ENCODE data around the gene DSP.

DSP gene, protein sequence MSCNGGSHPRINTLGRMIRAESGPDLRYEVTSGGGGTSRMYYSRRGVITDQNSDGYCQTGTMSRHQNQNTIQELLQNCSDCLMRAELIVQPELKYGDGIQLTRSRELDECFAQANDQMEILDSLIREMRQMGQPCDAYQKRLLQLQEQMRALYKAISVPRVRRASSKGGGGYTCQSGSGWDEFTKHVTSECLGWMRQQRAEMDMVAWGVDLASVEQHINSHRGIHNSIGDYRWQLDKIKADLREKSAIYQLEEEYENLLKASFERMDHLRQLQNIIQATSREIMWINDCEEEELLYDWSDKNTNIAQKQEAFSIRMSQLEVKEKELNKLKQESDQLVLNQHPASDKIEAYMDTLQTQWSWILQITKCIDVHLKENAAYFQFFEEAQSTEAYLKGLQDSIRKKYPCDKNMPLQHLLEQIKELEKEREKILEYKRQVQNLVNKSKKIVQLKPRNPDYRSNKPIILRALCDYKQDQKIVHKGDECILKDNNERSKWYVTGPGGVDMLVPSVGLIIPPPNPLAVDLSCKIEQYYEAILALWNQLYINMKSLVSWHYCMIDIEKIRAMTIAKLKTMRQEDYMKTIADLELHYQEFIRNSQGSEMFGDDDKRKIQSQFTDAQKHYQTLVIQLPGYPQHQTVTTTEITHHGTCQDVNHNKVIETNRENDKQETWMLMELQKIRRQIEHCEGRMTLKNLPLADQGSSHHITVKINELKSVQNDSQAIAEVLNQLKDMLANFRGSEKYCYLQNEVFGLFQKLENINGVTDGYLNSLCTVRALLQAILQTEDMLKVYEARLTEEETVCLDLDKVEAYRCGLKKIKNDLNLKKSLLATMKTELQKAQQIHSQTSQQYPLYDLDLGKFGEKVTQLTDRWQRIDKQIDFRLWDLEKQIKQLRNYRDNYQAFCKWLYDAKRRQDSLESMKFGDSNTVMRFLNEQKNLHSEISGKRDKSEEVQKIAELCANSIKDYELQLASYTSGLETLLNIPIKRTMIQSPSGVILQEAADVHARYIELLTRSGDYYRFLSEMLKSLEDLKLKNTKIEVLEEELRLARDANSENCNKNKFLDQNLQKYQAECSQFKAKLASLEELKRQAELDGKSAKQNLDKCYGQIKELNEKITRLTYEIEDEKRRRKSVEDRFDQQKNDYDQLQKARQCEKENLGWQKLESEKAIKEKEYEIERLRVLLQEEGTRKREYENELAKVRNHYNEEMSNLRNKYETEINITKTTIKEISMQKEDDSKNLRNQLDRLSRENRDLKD (N-terminal part only)

DNA sequence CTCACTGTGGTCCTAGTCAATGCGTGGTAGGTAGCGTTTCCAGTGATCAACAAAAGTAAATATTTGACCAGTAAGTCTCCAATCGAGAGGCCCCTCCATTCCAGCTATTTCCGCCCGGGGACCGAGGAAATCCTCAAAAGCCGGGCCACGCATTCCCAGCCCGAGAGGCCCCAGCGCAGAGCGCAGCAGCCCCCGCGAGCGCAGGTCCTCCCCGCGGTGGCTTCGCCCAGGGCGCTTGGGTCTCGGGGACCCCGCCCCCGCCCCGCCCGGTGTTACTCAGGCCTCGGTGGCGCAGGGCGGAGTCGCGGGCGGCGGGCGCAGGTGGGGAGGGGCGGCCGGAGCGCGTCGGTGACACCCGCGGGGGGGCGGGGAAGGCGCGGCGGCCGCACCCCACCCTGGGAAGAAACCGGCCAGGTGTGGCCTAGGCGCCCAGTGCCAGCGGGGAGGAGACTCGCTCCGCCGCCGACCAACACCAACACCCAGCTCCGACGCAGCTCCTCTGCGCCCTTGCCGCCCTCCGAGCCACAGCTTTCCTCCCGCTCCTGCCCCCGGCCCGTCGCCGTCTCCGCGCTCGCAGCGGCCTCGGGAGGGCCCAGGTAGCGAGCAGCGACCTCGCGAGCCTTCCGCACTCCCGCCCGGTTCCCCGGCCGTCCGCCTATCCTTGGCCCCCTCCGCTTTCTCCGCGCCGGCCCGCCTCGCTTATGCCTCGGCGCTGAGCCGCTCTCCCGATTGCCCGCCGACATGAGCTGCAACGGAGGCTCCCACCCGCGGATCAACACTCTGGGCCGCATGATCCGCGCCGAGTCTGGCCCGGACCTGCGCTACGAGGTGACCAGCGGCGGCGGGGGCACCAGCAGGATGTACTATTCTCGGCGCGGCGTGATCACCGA lies at the start of gene DSP:
TSS of gene DSP (plus strand) at position 497 of the 890 bp plus-strand sequence. CDS start at position 742, 245 bp downstream.
- DNase-seq (ENCODE audit: low read depth, low spot score), result no peak
- peak within 1 kb of the TSS; percentile 71 for H3K4me3 ChIP-seq (ENCODE audit: insufficient read length, low read depth)
- H3K27me3 ChIP-seq (ENCODE audit: insufficient read depth, insufficient read length), result no peaks in the 10 kb centered on the region
- TF ChIP-seq SUZ12 (IDR thresholded peaks at IDR 0.05; ENCODE audit: extremely low read depth, insufficient read depth, insufficient read length), result no peak
- TF ChIP-seq YY1 (IDR thresholded peaks at IDR 0.05; ENCODE audit: insufficient read depth, insufficient read length), result no peak
- no peak for TF ChIP-seq ZNF274 (IDR thresholded peaks at IDR 0.05; ENCODE audit: low read depth, low read length)
- peak within 1 kb of the TSS; percentile 92 for H3K9ac ChIP-seq (ENCODE audit: insufficient read length, low read depth)
- no peaks in the 10 kb centered on the region for H3K36me3 ChIP-seq (ENCODE audit: insufficient read depth, insufficient read length, low read length)
- no peaks in the 10 kb centered on the region for H3K4me1 ChIP-seq (ENCODE audit: insufficient read depth, insufficient read length)
- no peaks in the 10 kb centered on the region for H3K9me3 ChIP-seq (ENCODE audit: insufficient read depth, low read length)

DNA sequence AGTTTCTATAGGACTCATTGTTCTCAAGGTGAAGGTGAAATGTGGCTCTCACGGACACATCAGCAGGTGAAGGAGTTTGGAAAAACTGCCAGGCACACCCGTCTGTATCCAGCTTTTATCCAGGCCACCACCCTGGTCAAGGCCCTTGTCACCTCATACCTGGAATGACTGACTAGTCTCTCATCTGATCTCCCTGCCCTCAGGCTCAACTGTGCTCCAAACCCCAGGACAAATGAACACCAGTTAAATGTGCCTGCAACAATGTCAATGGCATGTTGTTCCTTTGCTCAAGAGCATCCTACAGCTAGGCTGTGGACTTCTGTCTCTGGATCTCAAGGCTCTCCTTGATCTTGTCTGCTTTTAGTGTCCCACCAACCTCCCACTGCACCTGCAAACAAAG lies 47.6 kb upstream of the DSP start:
- Histone ChIP-seq H3K4me3 (ENCODE audit: insufficient read length, low read depth) (no peak overlapping the region), H3K9ac (ENCODE audit: insufficient read length, low read depth) (no peak overlapping the region), H3K9me3 (ENCODE audit: insufficient read depth, low read length) (no peaks in the 10 kb centered on the region), H3K36me3 (ENCODE audit: insufficient read depth, insufficient read length, low read length) (no peaks in the 10 kb centered on the region), H3K27me3 (ENCODE audit: insufficient read depth, insufficient read length) (no peaks in the 10 kb centered on the region), H3K4me1 (ENCODE audit: insufficient read depth, insufficient read length) (no peaks in the 10 kb centered on the region)
- TF ChIP-seq ZNF274 (IDR thresholded peaks at IDR 0.05; ENCODE audit: low read depth, low read length) (no peak), SUZ12 (IDR thresholded peaks at IDR 0.05; ENCODE audit: extremely low read depth, insufficient read depth, insufficient read length) (no peak), YY1 (IDR thresholded peaks at IDR 0.05; ENCODE audit: insufficient read depth, insufficient read length) (no peak)
- DNase-seq (ENCODE audit: low read depth, low spot score), result no peak

- DNase-seq (ENCODE audit: low read depth, low spot score), result no peak
- H3K9ac ChIP-seq (ENCODE audit: insufficient read length, low read depth), result no peak overlapping the region
- H3K4me3 ChIP-seq (ENCODE audit: insufficient read length, low read depth), result no peak overlapping the region
- no peaks in the 10 kb centered on the region for H3K4me1 ChIP-seq (ENCODE audit: insufficient read depth, insufficient read length)
- no peak for TF ChIP-seq SUZ12 (IDR thresholded peaks at IDR 0.05; ENCODE audit: extremely low read depth, insufficient read depth, insufficient read length)
- no peak for TF ChIP-seq YY1 (IDR thresholded peaks at IDR 0.05; ENCODE audit: insufficient read depth, insufficient read length)
- no peak for TF ChIP-seq ZNF274 (IDR thresholded peaks at IDR 0.05; ENCODE audit: low read depth, low read length)
- no peaks in the 10 kb centered on the region for H3K27me3 ChIP-seq (ENCODE audit: insufficient read depth, insufficient read length)
- no peaks in the 10 kb centered on the region for H3K36me3 ChIP-seq (ENCODE audit: insufficient read depth, insufficient read length, low read length)
- H3K9me3 ChIP-seq (ENCODE audit: insufficient read depth, low read length), result no peaks in the 10 kb centered on the region
Measured at GRCh38 chr6:7494638-7495037, 46.8 kb upstream of the DSP start.

GRCh38 chr6:7496266-7496875 lies 45.1 kb upstream of the DSP start:
- no peak overlapping the region for H3K4me3 ChIP-seq (ENCODE audit: insufficient read length, low read depth)
- H3K4me1 ChIP-seq (ENCODE audit: insufficient read depth, insufficient read length), result no peaks in the 10 kb centered on the region
- no peaks in the 10 kb centered on the region for H3K27me3 ChIP-seq (ENCODE audit: insufficient read depth, insufficient read length)
- no peak for DNase-seq (ENCODE audit: low read depth, low spot score)
- H3K9ac ChIP-seq (ENCODE audit: insufficient read length, low read depth), result no peak overlapping the region
- no peaks in the 10 kb centered on the region for H3K9me3 ChIP-seq (ENCODE audit: insufficient read depth, low read length)
- TF ChIP-seq YY1 (IDR thresholded peaks at IDR 0.05; ENCODE audit: insufficient read depth, insufficient read length), result no peak
- no peak for TF ChIP-seq SUZ12 (IDR thresholded peaks at IDR 0.05; ENCODE audit: extremely low read depth, insufficient read depth, insufficient read length)
- TF ChIP-seq ZNF274 (IDR thresholded peaks at IDR 0.05; ENCODE audit: low read depth, low read length), result no peak
- no peaks in the 10 kb centered on the region for H3K36me3 ChIP-seq (ENCODE audit: insufficient read depth, insufficient read length, low read length)

- Histone ChIP-seq H3K27me3 (ENCODE audit: insufficient read depth, insufficient read length) (no peaks in the 10 kb centered on the region), H3K4me1 (ENCODE audit: insufficient read depth, insufficient read length) (peaks cover 4% of the 10 kb centered on the region), H3K36me3 (ENCODE audit: insufficient read depth, insufficient read length, low read length) (no peaks in the 10 kb centered on the region), H3K4me3 (ENCODE audit: insufficient read length, low read depth) (no peak overlapping the region), H3K9ac (ENCODE audit: insufficient read length, low read depth) (no peak overlapping the region), H3K9me3 (ENCODE audit: insufficient read depth, low read length) (no peaks in the 10 kb centered on the region)
- no peak for TF ChIP-seq SUZ12 (IDR thresholded peaks at IDR 0.05; ENCODE audit: extremely low read depth, insufficient read depth, insufficient read length)
- DNase-seq (ENCODE audit: low read depth, low spot score), result no peak
Measured at GRCh38 chr6:7500752-7501282, 40.7 kb upstream of the DSP start.

GRCh38 chr6:7502743-7503142 lies 38.7 kb upstream of the DSP start:
- DNase-seq (ENCODE audit: low read depth, low spot score), result no peak
- Histone ChIP-seq H3K9me3 (ENCODE audit: insufficient read depth, low read length) (no peaks in the 10 kb centered on the region), H3K9ac (ENCODE audit: insufficient read length, low read depth) (no peak overlapping the region), H3K36me3 (ENCODE audit: insufficient read depth, insufficient read length, low read length) (no peaks in the 10 kb centered on the region), H3K27me3 (ENCODE audit: insufficient read depth, insufficient read length) (no peaks in the 10 kb centered on the region), H3K4me3 (ENCODE audit: insufficient read length, low read depth) (no peak overlapping the region), H3K4me1 (ENCODE audit: insufficient read depth, insufficient read length) (peaks cover 4% of the 10 kb centered on the region)
- TF ChIP-seq SUZ12 (IDR thresholded peaks at IDR 0.05; ENCODE audit: extremely low read depth, insufficient read depth, insufficient read length) (no peak), ZNF274 (IDR thresholded peaks at IDR 0.05; ENCODE audit: low read depth, low read length) (no peak), YY1 (IDR thresholded peaks at IDR 0.05; ENCODE audit: insufficient read depth, insufficient read length) (no peak)

Data from NT2/D1 (cell line).